HG03196 (cell line): ENCODE data around the gene CYB561D1.

Source experiments
- ATAC-seq: cut with Tn5 transposase; IDR thresholded peaks from one replicate; pipeline ENCODE4 v1.9.1; 2021; ENCODE audit not compliant: unreplicated experiment

Gene CYB561D1

DNA sequence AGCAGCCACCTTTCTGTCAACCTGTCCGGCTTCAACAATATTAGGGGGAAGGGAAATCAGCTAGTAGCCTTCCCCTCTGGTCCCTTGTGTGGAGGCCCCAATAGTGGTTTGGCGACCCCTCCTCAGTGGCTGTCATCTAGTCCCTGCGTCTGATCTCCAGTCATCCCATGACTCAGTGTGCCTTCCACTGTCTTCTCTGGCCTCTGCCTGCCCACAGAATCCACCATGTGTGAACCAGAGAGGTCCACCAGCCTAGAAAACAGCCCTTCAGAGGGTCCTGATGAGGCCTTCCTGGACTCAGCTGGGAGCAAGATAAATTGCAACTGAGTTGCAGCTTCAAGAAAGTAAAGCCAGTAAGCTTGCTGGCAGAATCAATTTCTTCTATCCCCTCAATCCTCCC lies 14.0 kb upstream of the CYB561D1 start:
- ATAC-seq: no peak

DNA sequence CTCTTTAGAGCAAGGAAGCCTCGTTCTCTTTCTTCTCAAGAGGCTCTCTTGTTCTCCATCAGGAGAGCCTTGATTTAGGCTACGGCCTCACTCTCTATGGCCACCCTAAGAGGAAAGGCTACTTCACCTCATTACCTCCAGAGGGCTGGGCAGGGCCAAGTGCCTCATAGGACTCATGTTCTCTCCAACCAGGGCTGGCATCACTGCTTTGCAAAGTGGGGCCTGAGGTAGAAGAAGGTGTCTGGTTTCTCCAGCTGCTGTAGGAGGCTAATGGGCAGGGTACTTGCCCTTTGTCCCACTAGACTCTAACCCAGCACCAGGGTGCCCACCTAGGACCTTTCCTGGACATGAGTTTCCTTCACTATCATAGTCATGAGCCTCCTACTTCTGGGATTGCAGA lies 12.2 kb upstream of the CYB561D1 start:
- ATAC-seq: no peak

DNA sequence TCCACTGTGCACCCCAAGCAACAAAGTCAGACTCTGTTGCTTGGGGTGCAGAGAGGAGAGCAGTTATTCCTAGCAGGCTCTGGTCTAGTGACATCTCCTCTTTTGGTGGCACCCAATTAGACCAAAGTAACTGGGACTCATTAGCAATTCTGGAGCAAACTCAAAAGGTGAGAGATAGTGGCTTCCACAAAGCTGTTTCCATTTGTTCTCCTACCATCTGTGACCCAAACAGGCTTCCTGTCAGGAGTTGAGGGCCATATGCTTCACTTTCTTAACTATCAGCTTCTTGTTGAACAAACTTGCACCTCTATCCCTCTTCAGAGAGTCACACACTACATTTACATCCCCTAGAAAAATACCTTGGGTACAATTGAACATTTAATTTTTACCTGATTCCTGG lies 11.7 kb upstream of the CYB561D1 start:
- no peak for ATAC-seq

DNA sequence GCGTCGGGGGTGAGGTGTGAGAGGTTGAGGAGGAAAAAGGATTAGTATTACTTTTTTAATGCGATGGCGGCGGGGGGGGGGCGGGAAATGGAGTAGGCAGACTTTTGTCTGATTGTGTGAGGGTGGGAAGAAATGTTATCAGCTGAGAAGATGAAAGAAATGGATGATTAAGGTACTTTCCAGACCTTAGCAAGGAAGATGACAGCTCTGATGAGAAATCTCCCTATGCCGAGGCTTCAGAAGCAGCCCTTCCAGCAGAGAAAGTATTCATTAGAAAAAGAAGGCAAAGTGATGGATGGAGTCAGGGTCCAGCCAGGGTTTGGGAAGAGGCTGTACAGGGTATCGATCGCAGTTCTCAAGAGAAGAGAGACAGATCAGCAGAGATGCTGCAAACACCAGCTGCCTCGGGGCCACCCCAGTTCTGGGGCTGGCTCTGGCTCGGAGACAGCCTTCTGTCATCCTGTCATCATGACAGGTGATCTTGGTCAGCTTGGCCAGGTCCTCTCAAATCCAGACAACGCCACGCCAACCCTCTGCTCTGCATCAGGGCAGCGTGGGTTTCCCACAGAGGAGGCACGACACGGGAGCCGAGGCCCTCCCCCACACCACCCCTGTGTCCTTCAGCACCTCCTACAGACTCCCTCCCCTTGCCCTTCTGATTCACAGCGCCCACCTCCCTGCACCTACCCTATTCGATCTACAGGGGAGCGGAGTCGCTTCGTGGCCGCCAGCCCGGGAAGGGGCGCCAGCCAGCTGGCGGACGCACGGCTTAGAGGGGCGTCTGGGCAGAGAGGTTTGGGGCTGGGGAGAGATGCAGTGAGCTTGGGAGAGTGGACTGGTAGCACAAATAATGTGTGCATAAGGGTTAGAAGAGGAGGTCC lies 10.9 kb upstream of the CYB561D1 start:
- ATAC-seq: peak; percentile 9

DNA sequence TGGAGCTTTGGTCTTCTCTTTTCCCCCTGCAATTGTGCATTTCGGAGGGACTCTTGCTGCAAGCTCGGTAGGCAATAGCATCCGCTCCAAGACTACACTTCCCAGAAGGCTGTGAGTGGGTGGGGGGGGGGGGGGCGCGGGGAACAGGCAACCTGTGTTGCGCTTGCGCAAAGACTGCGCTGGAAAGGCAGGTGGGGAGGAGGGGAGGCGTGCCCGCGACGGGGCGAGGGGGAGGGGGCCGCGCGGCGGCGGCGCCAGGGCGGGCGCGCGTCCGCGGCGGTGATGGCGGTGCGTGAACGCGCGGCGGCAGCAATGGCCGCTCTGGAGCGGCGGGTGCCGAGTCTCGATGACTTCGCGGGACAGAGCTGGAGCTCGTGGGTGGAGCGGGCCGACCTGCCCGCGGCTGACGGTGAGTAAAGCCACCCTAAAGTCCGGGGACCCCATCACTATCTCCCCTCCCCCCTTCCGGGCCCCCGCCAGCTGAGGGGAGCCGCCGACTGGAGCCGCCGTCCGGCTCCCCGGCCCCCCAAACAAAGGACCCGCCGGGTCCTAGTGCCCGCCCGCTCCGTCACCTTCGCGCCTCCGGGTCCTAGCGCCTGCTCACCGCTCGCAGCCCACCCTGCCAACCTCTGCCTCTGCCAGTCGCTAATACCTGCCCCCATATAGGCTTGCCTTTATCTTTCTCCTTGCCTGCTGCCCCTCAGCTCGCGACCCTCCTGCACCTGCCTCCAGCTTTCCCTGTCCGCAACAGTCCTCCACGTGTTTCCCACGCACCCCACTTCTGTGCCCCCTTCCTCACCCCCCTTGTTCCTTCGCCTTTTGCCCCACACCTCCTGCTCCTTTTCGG lies 10.0 kb upstream of the CYB561D1 start, which contains the start of gene ATXN7L2:
ATXN7L2 (plus strand) TSS at position 234 of the 847 bp plus-strand sequence; CDS start at position 283, 49 bp downstream.
- ATAC-seq: peak; percentile 61

DNA sequence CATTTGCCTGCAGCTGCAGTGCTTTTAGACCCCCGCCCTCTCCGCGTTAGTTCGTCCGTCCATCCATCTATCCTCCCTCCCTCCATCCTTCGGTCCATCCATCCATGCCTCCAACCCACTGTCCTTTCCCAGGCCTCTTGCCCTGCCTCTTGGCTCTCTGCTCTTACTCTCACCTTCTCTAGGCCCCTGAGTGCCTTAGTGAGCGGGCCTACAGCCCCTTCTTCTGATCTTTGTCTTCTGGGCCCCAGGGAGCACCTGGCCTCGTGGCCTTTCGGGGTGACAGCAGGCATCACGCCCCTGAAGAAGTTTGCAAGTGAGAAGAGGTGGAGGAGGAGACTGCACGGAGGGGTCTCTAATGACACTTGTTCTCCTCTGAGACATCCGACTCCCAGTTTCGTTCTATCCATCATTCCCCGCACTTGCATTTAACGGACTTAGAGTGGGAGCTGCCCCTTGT lies 9.3 kb upstream of the CYB561D1 start:
- no peak for ATAC-seq

DNA sequence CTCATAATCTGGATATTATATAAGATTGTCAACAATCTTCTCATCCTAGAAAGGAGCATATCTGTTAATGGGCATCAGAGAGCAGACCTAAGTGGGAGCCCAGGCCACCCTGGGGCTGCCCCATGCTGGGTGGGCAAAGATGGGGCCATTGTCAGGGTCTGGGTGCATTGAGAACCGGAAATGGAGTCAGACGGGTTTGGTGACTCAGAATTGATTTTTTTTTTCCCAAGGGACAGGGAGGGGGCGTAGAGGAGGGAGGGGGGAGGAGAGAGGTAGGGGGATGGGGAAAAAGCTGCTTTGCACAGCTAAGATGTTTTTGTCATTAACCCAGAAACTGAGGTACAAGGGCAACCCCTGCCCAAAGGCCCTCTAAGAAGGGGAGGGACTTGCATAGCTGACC lies 8.9 kb upstream of the CYB561D1 start:
- no peak for ATAC-seq

DNA sequence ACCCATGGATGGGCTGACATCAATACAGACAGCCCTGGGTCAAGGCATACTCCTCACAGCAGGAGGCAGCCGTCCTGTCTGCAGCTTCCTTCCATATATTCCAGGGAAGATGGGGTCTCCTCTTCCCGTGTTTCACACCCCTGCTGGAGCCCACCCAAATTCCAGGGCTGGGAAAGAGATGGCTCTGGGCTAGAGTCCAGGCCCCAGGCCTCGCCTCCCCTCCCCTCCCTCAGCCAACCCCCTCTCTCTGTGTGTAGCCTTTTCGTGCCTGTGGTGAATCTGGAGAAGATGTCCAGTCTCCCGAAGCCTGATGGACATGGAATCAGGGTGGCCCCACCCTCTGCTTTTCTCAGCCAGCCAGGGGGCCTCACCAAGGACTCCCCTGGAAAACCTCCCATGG lies 6.6 kb upstream of the CYB561D1 start:
- ATAC-seq: no peak

DNA sequence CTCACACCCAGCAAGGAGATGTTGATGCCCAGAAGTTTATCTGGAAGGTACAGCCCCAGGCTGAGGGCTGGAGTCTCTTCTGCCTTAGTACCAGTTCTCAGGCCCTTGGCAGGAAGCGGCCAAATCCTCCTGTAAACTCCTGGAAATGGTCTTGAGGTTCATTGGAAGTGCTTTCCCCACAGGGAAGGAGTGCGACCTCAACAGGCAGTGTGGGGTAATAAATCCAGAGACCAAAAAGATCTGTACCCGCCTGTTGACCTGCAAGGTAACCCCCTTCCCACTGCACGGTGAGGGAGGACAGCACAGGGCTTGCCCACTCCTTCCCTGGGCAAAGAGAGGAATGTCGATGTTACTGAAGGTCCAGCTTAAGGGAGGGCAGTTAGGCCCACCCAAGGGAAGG lies 5.7 kb upstream of the CYB561D1 start:
- ATAC-seq: no peak

DNA sequence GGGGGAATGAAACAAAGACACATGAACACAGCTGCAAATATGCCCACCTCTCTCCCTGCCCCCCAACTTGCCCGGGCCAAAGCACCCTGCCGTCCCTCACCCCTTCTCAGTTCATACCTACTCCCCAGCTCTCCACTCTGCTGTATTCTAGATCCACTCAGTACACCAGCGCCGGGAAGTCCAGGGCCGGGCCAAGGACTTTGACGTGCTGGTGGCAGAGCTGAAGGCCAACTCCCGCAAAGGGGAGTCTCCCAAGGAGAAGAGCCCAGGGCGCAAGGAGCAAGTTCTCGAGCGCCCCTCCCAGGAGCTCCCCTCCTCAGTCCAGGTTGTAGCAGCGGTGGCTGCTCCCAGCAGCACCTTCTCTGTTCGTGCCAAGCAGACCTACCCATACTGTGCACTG lies 5.2 kb upstream of the CYB561D1 start:
- no peak for ATAC-seq

DNA sequence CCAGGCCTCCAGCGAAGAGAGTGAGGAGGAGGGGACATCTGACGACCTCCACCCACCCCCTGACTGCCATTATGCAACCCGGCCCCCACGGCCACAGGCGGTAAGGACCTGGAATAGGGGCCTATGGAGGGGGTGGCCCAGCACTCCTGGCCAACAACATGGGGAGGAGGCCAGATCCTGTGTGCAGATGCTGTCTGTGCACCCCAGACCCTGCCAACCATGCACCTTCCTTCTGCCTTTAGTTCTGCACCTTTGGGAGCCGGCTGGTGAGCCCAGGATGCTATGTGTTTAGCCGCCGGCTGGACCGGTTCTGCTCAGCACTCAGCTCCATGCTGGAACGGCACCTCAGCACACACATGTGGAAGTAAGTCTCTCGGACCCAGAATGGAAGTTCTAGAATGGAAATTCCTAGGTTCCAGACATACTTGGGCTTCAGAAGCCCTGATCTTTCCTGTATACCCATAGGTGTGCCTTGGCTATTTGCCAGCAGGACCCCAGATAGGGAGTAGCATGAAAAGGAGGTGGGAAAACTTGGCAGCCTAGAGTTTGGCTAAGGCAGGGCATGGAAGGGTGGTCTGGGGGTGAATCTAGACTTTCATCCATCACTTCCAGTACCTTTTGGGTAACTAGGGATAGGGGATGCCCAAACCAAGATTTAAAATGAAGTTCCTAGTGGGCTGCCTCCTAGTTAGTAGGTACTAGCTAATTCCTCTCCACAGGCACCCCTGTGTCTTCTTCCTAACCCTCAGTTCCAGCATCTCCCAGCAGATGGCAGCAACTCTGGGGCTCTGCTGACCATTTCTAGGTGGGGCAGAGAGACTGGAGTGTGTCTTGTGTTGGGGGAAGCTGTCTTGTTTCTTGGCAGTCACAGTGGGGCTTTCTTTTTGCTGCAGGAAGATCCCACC lies 3.6 kb upstream of the CYB561D1 start:
- no peak for ATAC-seq

DNA sequence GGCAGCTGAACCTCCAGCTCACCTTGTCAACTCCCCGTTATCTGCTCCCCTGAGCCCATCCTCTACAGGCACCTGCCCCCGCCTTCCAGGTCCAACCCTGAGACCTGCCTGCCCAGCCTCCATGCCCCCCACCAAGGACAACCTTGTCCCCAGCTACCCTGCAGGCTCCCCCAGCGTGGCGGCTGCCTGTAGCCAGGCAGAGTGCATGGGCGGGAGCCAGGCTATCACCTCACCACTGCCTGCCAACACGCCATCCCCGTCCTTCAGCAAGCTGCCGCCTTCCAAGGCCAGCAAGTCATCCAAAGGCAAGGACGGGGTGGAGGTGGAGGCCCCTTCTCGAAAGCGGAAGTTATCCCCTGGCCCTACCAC lies 3.0 kb upstream of the CYB561D1 start:
- no peak for ATAC-seq

DNA sequence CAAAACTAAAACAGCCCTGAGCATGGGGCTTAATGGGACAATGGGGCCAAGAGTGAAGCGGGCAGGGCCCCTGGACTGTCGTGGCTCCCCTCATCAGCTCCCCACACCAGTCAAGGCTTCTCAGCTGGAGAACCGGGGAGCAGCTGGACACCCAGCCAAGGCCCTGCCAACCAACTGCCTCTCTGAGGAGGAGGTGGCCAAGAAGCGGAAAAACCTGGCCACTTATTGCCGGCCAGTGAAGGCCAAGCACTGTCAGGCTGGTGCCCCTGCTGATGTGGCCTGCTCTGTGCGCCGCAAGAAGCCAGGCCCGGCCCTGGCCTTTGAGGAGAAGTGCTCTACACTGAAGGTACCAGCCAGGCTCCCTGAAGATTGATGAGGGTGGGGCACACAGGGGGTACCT lies 2.5 kb upstream of the CYB561D1 start:
- ATAC-seq: no peak

DNA sequence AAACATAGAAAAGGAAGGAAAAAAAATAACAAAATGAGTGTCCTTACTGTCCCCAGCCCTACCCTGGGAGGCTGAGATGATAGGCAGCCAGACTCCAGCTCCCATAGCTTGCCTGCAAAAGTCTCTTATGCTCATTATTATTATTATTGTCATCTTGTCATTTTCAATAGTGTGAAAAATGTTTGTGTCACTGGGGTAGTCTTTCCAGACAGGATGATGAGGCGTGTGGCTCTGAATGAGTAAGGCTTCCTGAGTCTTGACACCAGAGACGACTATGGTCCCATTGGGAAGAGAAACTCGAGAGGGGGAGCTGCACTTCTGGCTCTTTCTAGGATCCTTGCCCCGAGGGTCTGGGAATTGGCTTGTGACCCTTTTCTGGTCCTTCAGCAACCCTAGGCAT lies 1.1 kb upstream of the CYB561D1 start:
- ATAC-seq: no peak

DNA sequence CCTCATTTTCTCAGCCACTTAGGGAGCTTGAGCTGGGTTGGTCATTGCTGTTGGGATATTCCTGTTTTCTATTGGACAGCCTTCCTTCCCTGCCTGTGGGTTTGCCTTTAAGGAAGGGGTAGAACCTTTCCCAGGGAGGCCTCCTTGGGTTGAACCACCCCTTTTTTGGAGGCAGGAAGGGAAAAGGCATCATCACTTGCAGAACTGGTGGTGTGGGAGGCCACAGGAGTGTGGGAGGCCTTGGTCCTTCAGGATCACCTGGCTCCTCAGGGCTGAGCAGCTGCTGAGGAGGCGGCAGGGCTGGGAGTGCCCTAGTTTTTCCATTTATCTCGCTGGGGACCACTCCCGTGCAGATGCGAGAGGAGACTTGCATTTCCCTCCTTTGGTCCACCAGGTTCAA lies 667 bp upstream of the CYB561D1 start:
- no peak for ATAC-seq

DNA sequence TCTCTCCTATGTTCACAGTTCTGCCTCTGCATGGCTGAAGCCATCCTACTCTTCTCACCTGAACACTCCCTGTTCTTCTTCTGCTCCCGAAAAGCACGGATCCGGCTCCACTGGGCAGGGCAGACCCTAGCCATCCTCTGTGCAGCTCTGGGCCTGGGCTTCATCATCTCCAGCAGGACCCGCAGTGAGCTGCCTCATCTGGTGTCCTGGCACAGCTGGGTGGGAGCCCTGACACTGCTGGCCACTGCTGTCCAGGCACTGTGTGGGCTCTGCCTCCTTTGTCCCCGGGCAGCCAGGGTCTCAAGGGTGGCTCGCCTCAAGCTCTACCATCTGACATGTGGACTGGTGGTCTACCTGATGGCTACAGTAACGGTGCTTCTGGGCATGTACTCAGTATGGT lies 1.8 kb downstream of the CYB561D1 start:
- no peak for ATAC-seq

DNA sequence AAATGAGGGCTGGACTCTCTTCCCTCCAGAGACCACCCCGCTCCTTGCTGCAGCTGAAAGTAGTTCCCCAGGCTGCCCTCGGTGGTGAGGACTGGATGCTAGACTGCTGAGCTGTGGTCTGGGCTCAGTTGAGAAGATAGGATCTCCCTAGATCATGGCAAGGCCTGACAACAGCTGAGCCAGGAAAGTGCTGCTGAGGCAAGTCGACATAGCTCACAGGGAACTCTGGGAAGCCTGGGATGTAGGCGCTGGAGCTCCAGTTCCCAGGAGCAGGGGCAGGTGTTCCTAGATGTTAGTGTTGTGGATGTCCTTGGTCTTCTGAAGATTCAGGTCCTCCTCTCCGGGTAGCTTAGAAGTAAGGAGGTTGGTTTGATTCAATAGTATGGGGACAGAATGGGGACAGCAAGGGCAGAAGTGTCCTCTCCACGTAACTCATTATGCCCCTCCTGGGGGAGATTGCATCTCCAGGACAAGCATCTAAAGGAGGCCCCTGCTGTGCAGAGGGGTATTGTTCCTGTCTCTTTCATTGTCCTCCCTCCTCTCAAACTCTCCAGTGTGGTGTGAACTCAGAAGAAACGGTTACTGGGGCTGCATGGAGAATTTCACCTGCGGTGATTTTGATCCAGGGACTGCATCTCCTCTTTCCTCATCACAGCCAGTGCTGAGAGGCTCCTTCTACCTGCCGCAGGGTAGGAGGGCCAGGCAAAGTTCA lies 3.7 kb downstream of the CYB561D1 start:
- ATAC-seq: no peak

DNA sequence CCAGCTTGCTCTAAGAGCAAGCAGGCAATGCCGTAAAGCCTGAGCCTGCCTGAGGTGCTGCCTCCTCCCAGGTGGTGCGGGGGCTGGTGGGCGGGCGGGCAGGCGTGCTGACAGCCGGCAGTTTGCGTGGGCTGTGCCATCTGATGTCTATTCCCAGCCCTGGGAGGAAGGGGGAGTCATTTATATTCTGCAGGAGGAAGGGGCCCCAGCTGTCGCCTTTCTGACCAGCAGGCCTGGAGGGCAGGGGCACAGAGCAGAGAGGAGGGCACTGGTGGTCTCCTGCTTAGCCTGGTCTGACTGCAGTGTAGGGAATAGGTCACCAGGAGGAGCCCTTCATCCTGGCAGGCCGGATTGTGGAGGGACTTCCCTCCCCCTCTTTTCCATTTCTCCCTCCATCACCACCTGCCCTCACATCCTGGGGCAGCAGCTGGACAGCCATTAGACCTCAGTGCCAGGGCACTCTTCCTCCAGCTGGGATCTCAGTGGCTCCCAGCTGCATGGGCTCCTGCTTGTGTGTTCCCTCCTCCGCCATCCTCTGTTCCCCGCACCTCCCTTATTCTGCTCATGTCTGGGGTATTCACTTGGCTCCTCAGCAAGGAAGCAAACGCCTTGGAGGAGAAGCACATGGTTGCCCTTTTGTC lies 4.4 kb downstream of the CYB561D1 start:
- ATAC-seq: no peak

DNA sequence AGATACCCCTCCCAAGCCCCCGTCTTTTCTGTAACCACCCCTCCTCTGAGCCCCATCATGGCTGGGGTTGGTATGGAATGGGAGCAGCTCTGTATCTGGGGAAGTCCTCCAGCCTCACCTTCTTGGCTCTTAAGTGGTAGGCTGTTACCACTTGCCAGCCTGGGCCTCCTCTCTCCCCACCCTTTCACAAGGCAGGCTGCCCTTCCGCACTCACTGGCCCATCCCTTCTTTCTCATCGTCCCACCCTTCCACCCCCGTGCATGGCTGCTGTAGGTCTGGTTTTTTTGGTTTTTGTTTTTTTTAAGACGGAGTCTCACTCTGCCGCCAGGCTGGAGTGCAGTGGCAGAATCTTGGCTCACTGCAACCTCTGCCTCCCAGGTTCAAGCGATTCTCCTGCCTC lies 5.2 kb downstream of the CYB561D1 start:
- no peak for ATAC-seq
